ENCODE results near the gene BIK.

DNA sequence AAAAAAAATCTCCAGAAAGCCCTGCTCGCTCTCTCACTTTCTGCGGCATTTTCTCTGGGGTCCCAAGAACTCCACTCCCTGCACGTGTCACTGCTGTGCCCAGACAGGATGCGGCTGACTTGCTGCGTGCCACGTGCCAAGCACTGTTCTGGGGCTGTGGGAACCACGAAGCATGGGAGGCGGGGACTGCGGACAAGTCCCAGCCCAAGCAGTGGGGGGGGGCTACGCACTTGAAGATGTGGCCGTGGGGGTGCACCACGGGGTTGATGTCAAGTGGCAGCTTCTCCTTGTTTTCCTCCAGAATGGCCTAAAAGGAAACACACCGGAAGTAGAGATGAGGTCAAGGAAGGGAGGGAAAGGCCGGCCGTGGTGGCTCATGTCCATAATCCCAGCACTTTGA, 65.5 kb downstream of the BIK start:
- no peak for TF ChIP-seq EP300 (IDR thresholded peaks at IDR 0.05)
- TF ChIP-seq, protein P1, sequence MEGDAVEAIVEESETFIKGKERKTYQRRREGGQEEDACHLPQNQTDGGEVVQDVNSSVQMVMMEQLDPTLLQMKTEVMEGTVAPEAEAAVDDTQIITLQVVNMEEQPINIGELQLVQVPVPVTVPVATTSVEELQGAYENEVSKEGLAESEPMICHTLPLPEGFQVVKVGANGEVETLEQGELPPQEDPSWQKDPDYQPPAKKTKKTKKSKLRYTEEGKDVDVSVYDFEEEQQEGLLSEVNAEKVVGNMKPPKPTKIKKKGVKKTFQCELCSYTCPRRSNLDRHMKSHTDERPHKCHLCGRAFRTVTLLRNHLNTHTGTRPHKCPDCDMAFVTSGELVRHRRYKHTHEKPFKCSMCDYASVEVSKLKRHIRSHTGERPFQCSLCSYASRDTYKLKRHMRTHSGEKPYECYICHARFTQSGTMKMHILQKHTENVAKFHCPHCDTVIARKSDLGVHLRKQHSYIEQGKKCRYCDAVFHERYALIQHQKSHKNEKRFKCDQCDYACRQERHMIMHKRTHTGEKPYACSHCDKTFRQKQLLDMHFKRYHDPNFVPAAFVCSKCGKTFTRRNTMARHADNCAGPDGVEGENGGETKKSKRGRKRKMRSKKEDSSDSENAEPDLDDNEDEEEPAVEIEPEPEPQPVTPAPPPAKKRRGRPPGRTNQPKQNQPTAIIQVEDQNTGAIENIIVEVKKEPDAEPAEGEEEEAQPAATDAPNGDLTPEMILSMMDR (IDR thresholded peaks at IDR 0.05) = no peak
- no peak for TF ChIP-seq POLR2A (IDR thresholded peaks at IDR 0.05)

Data from upper lobe of left lung (tissue), 4 donors.